HG03175 (cell line): Measurements from ENCODE around the gene GYS2.

Source experiments
- ATAC-seq: cut with Tn5 transposase; IDR thresholded peaks from one replicate; pipeline ENCODE4 v1.9.1; 2021; ENCODE audit warnings: mild to moderate bottlenecking, moderate library complexity; ENCODE audit not compliant: unreplicated experiment

The GYS2 gene

DNA sequence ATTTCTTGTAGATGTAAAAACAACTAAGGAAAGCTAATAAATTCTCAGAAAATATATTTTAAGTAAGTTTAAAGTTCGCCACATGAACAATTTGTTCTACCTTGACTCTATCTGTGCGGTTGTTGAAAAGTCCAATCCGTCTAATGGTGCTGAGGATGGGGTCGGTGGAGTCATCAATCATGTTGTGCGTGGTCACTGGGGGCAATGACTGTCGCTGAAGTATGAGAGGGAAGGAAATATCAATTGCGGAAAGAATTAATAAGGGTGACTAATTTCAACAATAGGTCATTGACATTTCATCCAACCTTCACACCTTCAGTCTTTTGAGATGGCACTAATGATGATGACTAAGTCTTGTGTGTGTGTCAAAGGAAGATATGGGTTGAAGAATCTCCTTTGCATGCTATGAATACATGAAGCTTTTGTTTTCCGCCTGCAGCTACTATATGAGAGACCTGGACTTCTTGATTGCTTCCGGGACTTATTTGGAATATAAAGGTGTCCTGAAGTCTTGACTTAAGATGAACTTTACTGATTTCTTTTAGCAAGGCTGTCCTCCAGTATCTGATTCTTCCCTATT, 46.5 kb downstream of the GYS2 start:
- no peak for ATAC-seq

DNA sequence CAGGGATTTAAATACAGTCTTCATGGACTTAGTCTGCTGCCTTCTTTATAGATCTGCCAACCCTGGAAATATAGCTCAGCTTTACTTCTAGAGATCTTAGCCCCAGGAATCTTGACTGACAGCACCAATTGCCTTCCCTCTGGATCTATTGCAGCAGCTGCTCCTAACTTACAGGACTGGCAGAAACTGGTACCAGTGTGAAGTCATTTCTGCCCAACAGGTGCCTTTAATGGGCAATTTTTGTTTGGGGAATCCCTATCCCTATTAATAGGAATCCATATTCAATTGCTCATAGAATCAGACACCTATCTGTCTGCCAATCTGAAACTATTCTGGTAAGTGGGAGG, 51.3 kb downstream of the GYS2 start:
- ATAC-seq: no peak

DNA sequence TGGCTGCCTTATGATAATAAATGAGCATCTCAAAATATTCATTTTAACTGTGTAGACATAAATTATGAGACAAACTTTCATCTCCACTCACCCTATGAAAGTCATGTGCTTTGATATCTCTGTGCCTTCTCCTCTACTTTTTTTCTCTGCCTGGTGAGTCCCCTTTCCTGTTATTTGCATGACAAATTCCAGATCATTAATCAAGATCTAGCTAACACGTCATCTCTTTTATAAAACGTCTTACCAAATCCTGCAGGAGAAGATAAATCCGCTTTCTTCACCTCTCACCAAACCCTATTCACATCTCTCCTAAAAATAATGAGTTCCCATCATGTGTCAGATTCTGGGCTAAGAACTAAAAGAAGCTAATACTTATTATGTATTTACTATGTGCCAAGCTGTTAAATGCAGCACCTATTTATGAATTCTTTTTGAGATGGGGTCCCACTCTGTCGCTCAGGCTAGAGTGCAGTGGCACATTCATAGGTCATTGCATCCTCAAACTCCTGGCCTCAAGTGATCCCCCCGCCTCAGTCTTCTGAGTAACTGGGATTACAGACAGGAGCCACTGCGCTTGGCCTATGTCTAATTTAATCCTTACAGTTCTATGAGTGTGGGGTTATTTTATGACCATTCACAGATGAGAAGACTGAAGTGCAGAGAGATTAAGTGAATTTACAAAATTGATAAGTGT, 51.9 kb downstream of the GYS2 start:
- no peak for ATAC-seq

- no peak for ATAC-seq
These were observed 52.7 kb downstream of the GYS2 start for GRCh38 chr12:21551841-21552465.

DNA sequence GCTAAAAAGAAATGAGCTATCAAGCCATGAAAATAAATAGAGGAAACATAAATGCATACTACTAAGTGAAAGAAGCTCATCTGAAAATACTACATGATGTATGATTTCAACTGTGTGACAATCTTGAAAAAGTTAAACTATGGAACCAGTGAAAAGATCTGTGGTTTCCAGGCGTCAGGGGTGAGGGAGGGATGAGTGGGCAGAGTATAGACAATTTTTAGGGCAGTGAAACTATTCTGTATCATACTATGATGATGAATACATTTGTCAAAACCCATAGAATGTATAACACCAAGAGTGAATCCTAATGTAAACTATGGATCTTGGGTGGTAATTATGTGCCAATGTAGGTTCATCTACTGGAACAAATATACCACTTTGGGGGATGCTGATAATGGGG, 57.2 kb downstream of the GYS2 start:
- no peak for ATAC-seq

- ATAC-seq: no peak
These were observed 57.9 kb downstream of the GYS2 start for GRCh38 chr12:21546716-21547115.

GRCh38 chr12:21545557-21545956, 59.1 kb downstream of the GYS2 start:
- ATAC-seq: no peak

GRCh38 chr12:21543151-21543550, 61.5 kb downstream of the GYS2 start:
- ATAC-seq: no peak

DNA sequence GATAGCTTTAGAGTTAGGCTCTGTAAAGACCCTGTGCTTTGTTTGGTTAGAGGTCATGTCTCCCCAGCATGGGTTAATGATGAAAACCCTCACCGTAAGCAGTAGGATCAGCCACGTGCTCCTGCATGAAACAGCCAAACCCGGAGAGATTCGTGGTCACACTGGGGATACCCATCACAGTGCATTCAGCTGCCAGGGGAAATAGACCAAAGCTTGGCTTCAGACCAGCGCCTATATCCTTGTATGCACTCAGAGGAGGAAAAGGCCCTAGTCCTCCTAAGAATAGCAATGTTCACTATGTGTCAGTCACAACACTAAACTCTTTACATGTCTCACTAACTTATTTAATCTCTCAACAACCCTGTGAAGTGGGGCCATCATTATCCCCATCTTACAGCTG, 62.2 kb downstream of the GYS2 start:
- ATAC-seq: no peak

- no peak for ATAC-seq
These were observed 62.9 kb downstream of the GYS2 start for GRCh38 chr12:21541773-21542172.

DNA sequence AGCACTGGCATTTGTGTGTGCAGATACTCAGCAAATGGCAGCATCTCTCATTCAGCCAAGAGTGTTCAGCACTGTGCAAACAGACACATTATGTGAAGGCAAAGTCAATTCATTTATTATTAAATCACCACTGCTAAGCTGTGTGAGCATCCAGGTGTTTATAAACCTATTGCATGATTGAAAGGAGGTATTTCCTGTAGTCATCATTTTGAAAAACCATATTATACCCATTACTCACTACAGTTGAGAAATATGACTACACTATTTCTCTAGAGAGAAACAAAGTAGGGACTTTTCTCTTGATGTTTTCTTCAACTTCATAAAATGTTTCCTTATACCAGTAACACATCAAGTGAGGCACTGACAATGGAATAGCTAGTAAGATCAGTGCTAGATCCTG, 64.8 kb downstream of the GYS2 start:
- ATAC-seq: no peak

DNA sequence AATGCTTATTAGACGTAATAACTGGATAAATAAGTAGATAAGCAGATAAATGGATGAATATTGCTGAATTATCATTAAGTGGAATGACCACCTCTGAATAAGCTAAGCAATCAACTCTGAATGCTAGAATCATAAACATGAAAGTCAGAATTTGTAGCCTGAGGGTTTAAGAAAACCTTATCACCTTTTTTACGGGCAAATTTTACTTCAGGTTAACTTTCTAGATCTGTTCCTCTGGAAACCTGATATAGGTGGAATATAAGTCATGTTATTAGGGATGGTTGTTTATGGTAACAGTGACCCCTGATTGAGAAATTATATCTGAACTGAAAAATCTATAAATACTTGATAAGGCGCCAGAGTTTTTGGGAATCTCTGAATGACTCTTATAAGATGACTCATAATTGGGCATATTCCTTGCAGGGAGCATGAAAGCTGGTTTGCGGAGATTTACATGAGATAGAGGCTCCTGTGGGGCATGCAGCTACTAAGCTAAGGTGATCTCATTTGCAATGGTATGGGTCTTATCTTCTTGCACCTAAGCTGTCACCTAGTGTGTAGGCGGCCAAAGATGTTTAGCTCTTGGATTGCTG, 66.5 kb downstream of the GYS2 start:
- no peak for ATAC-seq

DNA sequence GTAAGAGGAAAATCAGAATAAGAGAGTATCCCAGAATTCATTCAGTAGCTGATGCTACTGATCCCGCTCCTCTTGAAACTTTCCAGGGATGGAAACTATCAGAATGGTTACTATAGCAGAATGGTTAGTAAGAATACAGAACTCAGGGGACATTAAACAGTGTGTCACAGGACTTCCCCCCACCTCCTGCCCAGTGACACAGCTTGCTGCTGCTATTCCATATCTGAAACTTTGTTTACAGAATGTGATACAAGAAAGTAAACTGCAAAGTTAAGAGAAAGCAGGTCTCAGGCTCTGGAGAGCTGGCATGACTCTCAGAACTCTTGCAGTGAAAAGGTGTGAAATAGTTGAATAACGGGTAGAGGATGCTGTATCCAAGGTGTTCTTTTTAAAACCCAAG, 75.2 kb downstream of the GYS2 start:
- ATAC-seq: no peak

DNA sequence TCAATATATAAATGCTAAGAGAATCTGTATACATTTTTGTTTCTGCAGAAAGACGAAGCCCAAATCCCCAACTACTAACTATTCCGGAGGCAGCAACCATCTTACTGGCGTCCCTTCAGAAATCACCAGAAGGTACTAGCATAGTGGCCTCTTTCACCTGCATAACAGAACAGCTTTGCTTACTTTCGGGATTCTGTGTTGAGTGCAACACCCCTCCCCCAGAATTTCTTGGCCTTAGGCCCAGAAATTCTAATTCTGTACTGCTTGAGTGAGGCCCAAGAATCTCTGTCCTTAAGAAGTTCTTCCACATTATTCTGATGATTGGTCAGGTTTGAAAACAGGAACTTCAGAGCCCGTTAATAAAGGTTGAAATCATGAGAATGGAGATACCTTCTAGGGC, 75.7 kb downstream of the GYS2 start:
- ATAC-seq: no peak

- peak; percentile 87 for ATAC-seq
These were observed 77.0 kb downstream of the GYS2 start for GRCh38 chr12:21527451-21528180.

GRCh38 chr12:21526721-21527345, 77.8 kb downstream of the GYS2 start:
- no peak for ATAC-seq

DNA sequence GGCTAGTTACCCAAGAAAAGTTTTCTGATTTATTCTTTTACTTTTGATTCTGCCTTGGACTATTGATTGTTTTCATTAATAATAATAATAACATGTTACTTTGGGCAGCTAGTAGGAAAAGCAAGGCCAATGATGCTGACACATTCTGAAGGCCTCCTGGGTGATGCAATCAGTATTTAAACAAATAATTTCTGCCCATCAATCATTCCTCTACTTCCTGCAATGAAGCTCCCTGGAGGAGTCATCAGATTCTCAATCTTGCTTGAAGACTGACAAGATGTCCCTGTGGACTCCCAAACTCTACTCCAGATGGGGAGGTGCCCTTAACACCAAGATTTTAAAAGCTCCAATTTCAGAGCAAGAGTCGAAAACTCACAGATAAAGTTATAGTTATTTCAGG, 78.6 kb downstream of the GYS2 start, which contains the start of gene SPX:
TSS of gene SPX (plus strand) at position 244 of the 400 bp plus-strand sequence. CDS start 177 bp downstream, outside the sequence.
- ATAC-seq: no peak

DNA sequence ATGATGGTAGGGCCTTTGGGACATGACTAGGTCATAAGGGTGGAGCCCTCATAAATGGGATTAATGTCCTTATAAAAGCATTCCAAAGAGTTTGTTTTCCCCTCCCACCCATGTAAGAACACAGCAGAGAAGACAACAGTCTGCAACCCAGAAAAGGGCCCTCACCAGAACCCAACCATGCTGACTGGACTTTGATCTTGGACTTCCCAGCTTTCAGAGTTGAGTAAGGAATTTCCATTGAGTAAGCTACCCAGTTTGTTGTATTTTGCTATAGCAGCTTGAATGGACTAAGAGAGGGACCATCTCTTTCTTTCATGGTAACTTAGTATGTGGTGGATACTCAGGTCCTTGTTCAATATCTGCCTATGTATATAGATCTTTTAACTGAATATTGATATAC, 81.5 kb downstream of the GYS2 start:
- no peak for ATAC-seq

DNA sequence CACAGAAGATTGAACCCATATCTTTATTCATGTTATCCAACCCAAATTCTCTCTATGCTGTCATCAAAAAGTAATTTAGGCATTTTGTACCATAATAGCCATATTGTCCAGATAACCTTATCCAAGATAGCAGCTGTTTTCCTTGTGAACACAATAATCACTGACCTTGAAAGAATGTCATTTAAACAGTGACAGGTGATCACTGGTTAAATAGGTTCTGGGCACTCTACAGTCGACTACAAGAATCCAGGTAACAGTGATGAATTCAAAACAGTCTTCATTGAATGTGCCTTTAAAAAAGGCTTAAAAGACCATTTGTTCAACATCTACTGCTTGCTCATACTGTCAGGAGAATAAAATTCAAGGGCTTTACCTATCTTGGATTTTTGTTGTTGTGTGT, 83.1 kb downstream of the GYS2 start:
- ATAC-seq: no peak

GRCh38 chr12:21518451-21518850, 86.2 kb downstream of the GYS2 start:
- no peak for ATAC-seq

DNA sequence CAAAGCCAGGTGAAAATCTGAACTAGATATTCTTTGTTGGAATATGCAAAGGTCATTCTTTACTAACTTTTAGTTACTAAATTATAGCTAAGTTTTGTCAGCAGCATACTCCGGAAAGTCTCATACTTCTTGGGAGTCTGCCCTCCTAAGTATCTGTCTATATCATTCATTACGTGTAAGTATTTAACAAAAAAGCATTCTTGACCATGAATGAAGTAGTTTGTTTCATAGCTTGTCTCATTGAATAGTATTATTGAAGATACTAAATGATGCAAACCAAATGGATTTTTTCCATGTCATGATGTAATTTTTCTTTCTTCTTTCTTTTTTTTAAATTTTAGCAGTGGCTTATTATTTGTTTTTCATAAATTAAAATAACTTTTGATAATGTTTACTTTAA, 88.4 kb downstream of the GYS2 start:
- no peak for ATAC-seq
